Keratinocyte (primary cell): ENCODE data around the gene CFAP61. TPM values are rescaled to one million over a fixed set of nuclear protein-coding genes. Genes with fewer than 3 reads are reported as not detected.

ENCODE experiments used
- DNase-seq: peaks from one replicate; pipeline ENCODE4 v3.0.0-alpha.2; 2011; ENCODE audit warnings: low read depth, missing footprints, low spot score
- FAIRE-seq: peaks from 2 replicates; lab custom pipeline; 2011; peaks lifted over from hg19 to GRCh38; lab: Jason Lieb, UNC
- H2AFZ ChIP-seq: 2 replicates; pipeline ENCODE4 v1.6.0; 2012; ENCODE audit warnings: low read length, control low read depth, inconsistent platforms; ENCODE audit not compliant: control insufficient read depth
- H3K27ac ChIP-seq: 2 replicates; pipeline ENCODE4 v1.5.1; 2011; ENCODE audit warnings: low read length; ENCODE audit not compliant: control insufficient read depth, insufficient read depth
- H3K27me3 ChIP-seq: 3 replicates; pipeline ENCODE4 v1.6.0; 2011; ENCODE audit warnings: low read length; ENCODE audit not compliant: control insufficient read depth, insufficient read depth; ENCODE audit errors: extremely low read depth
- H3K36me3 ChIP-seq, 2 experiments: 2 replicates in 1 of 2; 3 replicates in 1 of 2; pipeline ENCODE4 v1.5.1; 2011; ENCODE audit warnings: low read length in 2 of 2, mild to moderate bottlenecking in 1 of 2; ENCODE audit not compliant: control insufficient read depth in 2 of 2, insufficient read depth in 2 of 2; ENCODE audit errors: extremely low read depth in 1 of 2
- H3K4me1 ChIP-seq: 3 replicates; pipeline ENCODE4 v1.5.1; 2011; ENCODE audit warnings: low read length; ENCODE audit not compliant: control insufficient read depth, insufficient read depth; ENCODE audit errors: extremely low read depth
- H3K4me2 ChIP-seq: 3 replicates; pipeline ENCODE4 v1.6.0; 2011; ENCODE audit warnings: low read depth, low read length; ENCODE audit not compliant: control insufficient read depth, insufficient read depth; ENCODE audit errors: extremely low read depth
- H3K4me3 ChIP-seq, 3 experiments: fragments of 200-600 bp in 1 of 3; sonication (generic) in 1 of 3; 2 replicates in 2 of 3; 3 replicates in 1 of 3; pipeline ENCODE4 v1.5.1; 2011 to 2016; ENCODE audit warnings: low read length in 3 of 3, mild to moderate bottlenecking in 3 of 3, control low read depth in 2 of 3, inconsistent platforms in 1 of 3, low read depth in 1 of 3, mixed read lengths in 1 of 3, mixed run types in 1 of 3, moderate library complexity in 1 of 3; ENCODE audit not compliant: control insufficient read depth in 2 of 3, insufficient read depth in 2 of 3; ENCODE audit errors: extremely low read depth in 1 of 3
- H3K79me2 ChIP-seq: 2 replicates; pipeline ENCODE4 v1.6.0; 2012; ENCODE audit warnings: low read length; ENCODE audit not compliant: control insufficient read depth, insufficient read depth
- H3K9ac ChIP-seq: 3 replicates; pipeline ENCODE4 v1.6.0; 2011; ENCODE audit warnings: low read length; ENCODE audit not compliant: control insufficient read depth, insufficient read depth; ENCODE audit errors: extremely low read depth
- H3K9me1 ChIP-seq: 3 replicates; pipeline ENCODE4 v1.6.0; 2011; ENCODE audit warnings: low read length; ENCODE audit not compliant: control insufficient read depth, insufficient read depth; ENCODE audit errors: extremely low read depth
- H3K9me3 ChIP-seq: 2 replicates; pipeline ENCODE4 v1.5.1; 2012; ENCODE audit warnings: low read depth, low read length; ENCODE audit not compliant: control insufficient read depth
- H4K20me1 ChIP-seq: 3 replicates; pipeline ENCODE4 v1.6.0; 2011; ENCODE audit warnings: low read length; ENCODE audit not compliant: control insufficient read depth, insufficient read depth; ENCODE audit errors: extremely low read depth
- CTCF ChIP-seq, 3 experiments: IDR thresholded peaks in 1 of 3; conservative IDR thresholded peaks in 1 of 3; optimal IDR thresholded peaks in 1 of 3; 2 replicates in 2 of 3; 3 replicates in 1 of 3; pipeline versions ENCODE3 to v1.5.1; 2011; ENCODE audit warnings: low read length in 3 of 3, mild to moderate bottlenecking in 3 of 3, moderate library complexity in 2 of 3, control low read depth in 1 of 3, inconsistent platforms in 1 of 3; ENCODE audit not compliant: insufficient read depth in 2 of 3; ENCODE audit errors: extremely low read depth in 1 of 3
- EZH2 ChIP-seq: IDR thresholded peaks from one replicate; pipeline ENCODE4 v1.6.1; 2012; ENCODE audit warnings: inconsistent platforms, mild to moderate bottlenecking, low read length, moderate library complexity
- dilution Hi-C: fragments of 300-500 bp; cut with MboI; formaldehyde crosslinking; loops from one replicate; pipeline ENCODE4 v1.7.0; 2020; ENCODE audit warnings: low sequenced_read_pairs; ENCODE audit not compliant: extremely low pct_ligation_motif_present
- polyA plus RNA-seq, 5 experiments: library from polyadenylated mRNA; depleted of rRNA in 3 of 5; stranded (reverse) in 3 of 5; stranded (forward) in 1 of 5; unstranded in 1 of 5; fragments of >200 nt; gene quantifications; 1 replicate in 1 of 5; 2 replicates in 3 of 5; 3 replicates in 1 of 5; pipeline versions ENCODE4 v1.2.1 to v1.2.3, GENCODE V29; 2011 to 2012; ENCODE audit warnings: missing spikeins in 2 of 5, low read depth in 1 of 5, low replicate concordance in 1 of 5

CFAP61 gene
- polyA plus RNA-seq, 1 donor (not counting 4 experiments of a cell fraction or from before 2014, with no cell fraction given) = 0.25 TPM

DNA sequence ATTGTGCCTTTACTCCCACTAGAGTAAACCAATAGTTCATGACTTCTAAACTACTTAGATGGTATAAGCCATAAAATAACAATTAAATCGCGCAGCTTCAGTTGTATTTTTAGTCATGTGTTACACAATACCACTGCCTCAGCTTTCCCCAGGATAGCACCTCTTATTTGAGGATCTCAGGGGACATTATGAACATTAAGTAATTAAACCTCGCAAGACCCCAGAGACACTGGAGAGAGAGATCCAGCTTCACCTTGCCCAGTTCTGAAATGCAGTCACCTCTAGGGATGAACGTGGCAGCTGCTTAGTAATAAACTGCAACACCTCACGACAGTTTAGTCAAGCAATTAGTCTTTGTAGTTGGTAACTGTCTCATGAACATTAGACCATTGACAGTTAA is 87.1 kb downstream of the CFAP61 start:
- no peak for TF ChIP-seq CTCF (optimal IDR thresholded peaks at IDR 0.05 in 1 of 3, IDR thresholded peaks at IDR 0.05 in 1 of 3, conservative IDR thresholded peaks at IDR 0.05 in 1 of 3; ENCODE audit: extremely low read depth in 1 of 3, insufficient read depth in 2 of 3, low read length in 3 of 3)
- TF ChIP-seq EZH2 = no peak
- DNase-seq = no peak
- H3K27me3 ChIP-seq = no peaks in the 10 kb centered on the region
- H3K79me2 ChIP-seq = no peaks in the 10 kb centered on the region
- H3K27ac ChIP-seq = no peak overlapping the region
- H3K4me1 ChIP-seq = no peaks in the 10 kb centered on the region
- no peak overlapping the region for H2AFZ ChIP-seq
- no peak overlapping the region for H3K9ac ChIP-seq
- no peaks in the 10 kb centered on the region for H4K20me1 ChIP-seq
- H3K4me2 ChIP-seq = no peak overlapping the region
- dilution Hi-C loops = no loop called here
- H3K9me1 ChIP-seq = no peaks in the 10 kb centered on the region
- H3K9me3 ChIP-seq = no peaks in the 10 kb centered on the region
- no peaks in the 10 kb centered on the region for H3K36me3 ChIP-seq
- H3K4me3 ChIP-seq = no peak overlapping the region
- no peak for FAIRE-seq

- no peak overlapping the region for H3K4me2 ChIP-seq
- H2AFZ ChIP-seq = no peak overlapping the region
- TF ChIP-seq CTCF (optimal IDR thresholded peaks at IDR 0.05 in 1 of 3, IDR thresholded peaks at IDR 0.05 in 1 of 3, conservative IDR thresholded peaks at IDR 0.05 in 1 of 3; ENCODE audit: extremely low read depth in 1 of 3, insufficient read depth in 2 of 3, low read length in 3 of 3) (no peak), EZH2 (no peak)
- no peaks in the 10 kb centered on the region for H3K79me2 ChIP-seq
- H3K9me1 ChIP-seq = no peaks in the 10 kb centered on the region
- no peaks in the 10 kb centered on the region for H3K9me3 ChIP-seq
- H3K4me1 ChIP-seq = no peaks in the 10 kb centered on the region
- no peak overlapping the region for H3K27ac ChIP-seq
- no peak overlapping the region for H3K9ac ChIP-seq
- FAIRE-seq (no peak), DNase-seq (no peak)
- dilution Hi-C loops = no loop called here
- no peaks in the 10 kb centered on the region for H3K36me3 ChIP-seq
- no peak overlapping the region for H3K4me3 ChIP-seq
- no peaks in the 10 kb centered on the region for H3K27me3 ChIP-seq
- no peaks in the 10 kb centered on the region for H4K20me1 ChIP-seq
Measured at GRCh38 chr20:20143165-20143564, 90.8 kb downstream of the CFAP61 start.
